GM19468 (cell line): ENCODE results near the gene SDC4.

Source experiments
- ATAC-seq: cut with Tn5 transposase; IDR thresholded peaks from one replicate; pipeline ENCODE4 v1.9.1; 2021; ENCODE audit warnings: mild to moderate bottlenecking, moderate library complexity, moderate number of reproducible peaks; ENCODE audit not compliant: unreplicated experiment; ENCODE audit errors: extremely low read depth

SDC4 gene

GRCh38 chr20:45347936-45348778, at the start of gene SDC4:
TSS of gene SDC4 (minus strand) at chr20:45348424. CDS start at chr20:45348384, 40 bp downstream.
- no peak for ATAC-seq

- no peak for ATAC-seq
Observed at GRCh38 chr20:45395114-45395415, 46.8 kb upstream of the SDC4 start.

- no peak for ATAC-seq
Observed at GRCh38 chr20:45394221-45395113, 46.2 kb upstream of the SDC4 start.

- no peak for ATAC-seq
Observed at GRCh38 chr20:45392733-45393132, 44.5 kb upstream of the SDC4 start.

- ATAC-seq: no peak
Observed at GRCh38 chr20:45391559-45391958, 43.3 kb upstream of the SDC4 start.

- no peak for ATAC-seq
Observed at GRCh38 chr20:45390931-45391330, 42.7 kb upstream of the SDC4 start.

- ATAC-seq: no peak
Observed at GRCh38 chr20:45387274-45387673, 39.0 kb upstream of the SDC4 start.

- ATAC-seq: no peak
Observed at GRCh38 chr20:45378191-45378590, 30.0 kb upstream of the SDC4 start, which contains the start of gene TP53TG5. TSS of gene TP53TG5 (minus strand) at chr20:45378325. CDS start at chr20:45378236, 89 bp downstream.

- ATAC-seq: no peak
Observed at GRCh38 chr20:45377269-45377668, 29.0 kb upstream of the SDC4 start.

- no peak for ATAC-seq
Observed at GRCh38 chr20:45374966-45375365, 26.7 kb upstream of the SDC4 start.

GRCh38 chr20:45374101-45374467, 25.9 kb upstream of the SDC4 start:
- ATAC-seq: no peak

GRCh38 chr20:45373353-45374100, 25.3 kb upstream of the SDC4 start:
- ATAC-seq: no peak

- ATAC-seq: no peak
Observed at GRCh38 chr20:45372646-45373352, 24.6 kb upstream of the SDC4 start.

- ATAC-seq: no peak
Observed at GRCh38 chr20:45372241-45372640, 24.0 kb upstream of the SDC4 start.

GRCh38 chr20:45370571-45371160, 22.4 kb upstream of the SDC4 start:
- no peak for ATAC-seq

GRCh38 chr20:45368221-45368980, 20.2 kb upstream of the SDC4 start:
- peak; percentile 60 for ATAC-seq

GRCh38 chr20:45367126-45367525, 18.9 kb upstream of the SDC4 start:
- ATAC-seq: no peak

- ATAC-seq: no peak
Observed at GRCh38 chr20:45366631-45367030, 18.4 kb upstream of the SDC4 start.

- ATAC-seq: no peak
Observed at GRCh38 chr20:45366192-45366591, 18.0 kb upstream of the SDC4 start.
